HG03045 (cell line): ENCODE measurements around the gene ZNF396.

Experiments used
- ATAC-seq: cut with Tn5 transposase; IDR thresholded peaks from one replicate; pipeline ENCODE4 v1.9.1; 2021; ENCODE audit warnings: mild to moderate bottlenecking, moderate library complexity; ENCODE audit not compliant: unreplicated experiment

The ZNF396 gene

GRCh38 chr18:35376742-35377695 is at the start of gene ZNF396:
TSS of gene ZNF396 (minus strand) at chr18:35377337. CDS start at chr18:35374292, 3,045 bp downstream.
- peak; percentile 88 for ATAC-seq

- no peak for ATAC-seq
Observed at GRCh38 chr18:35426786-35427185, 49.6 kb upstream of the ZNF396 start.

- no peak for ATAC-seq
Observed at GRCh38 chr18:35424356-35424755, 47.2 kb upstream of the ZNF396 start.

- no peak for ATAC-seq
Observed at GRCh38 chr18:35422237-35422636, 45.1 kb upstream of the ZNF396 start.

- ATAC-seq, result no peak
Observed at GRCh38 chr18:35418610-35419009, 41.5 kb upstream of the ZNF396 start.

GRCh38 chr18:35417223-35417622 is 40.1 kb upstream of the ZNF396 start:
- no peak for ATAC-seq

- no peak for ATAC-seq
Observed at GRCh38 chr18:35415511-35416073, 38.5 kb upstream of the ZNF396 start.

- ATAC-seq, result no peak
Observed at GRCh38 chr18:35413163-35413511, 36.0 kb upstream of the ZNF396 start.

- no peak for ATAC-seq
Observed at GRCh38 chr18:35411625-35412351, 34.7 kb upstream of the ZNF396 start.

GRCh38 chr18:35410561-35410960 is 33.4 kb upstream of the ZNF396 start:
- ATAC-seq, result peak; percentile 58

GRCh38 chr18:35409911-35410310 is 32.8 kb upstream of the ZNF396 start:
- ATAC-seq, result no peak

- no peak for ATAC-seq
Observed at GRCh38 chr18:35408843-35409261, 31.7 kb upstream of the ZNF396 start.

- ATAC-seq, result no peak
Observed at GRCh38 chr18:35407871-35408481, 30.8 kb upstream of the ZNF396 start.

GRCh38 chr18:35406666-35407065 is 29.5 kb upstream of the ZNF396 start:
- no peak for ATAC-seq

- no peak for ATAC-seq
Observed at GRCh38 chr18:35397976-35398375, 20.8 kb upstream of the ZNF396 start.

- ATAC-seq, result no peak
Observed at GRCh38 chr18:35393716-35394115, 16.6 kb upstream of the ZNF396 start.

- no peak for ATAC-seq
Observed at GRCh38 chr18:35392375-35392774, 15.2 kb upstream of the ZNF396 start.

GRCh38 chr18:35390951-35391700 is 14.0 kb upstream of the ZNF396 start:
- no peak for ATAC-seq

- ATAC-seq, result no peak
Observed at GRCh38 chr18:35389095-35389618, 12.0 kb upstream of the ZNF396 start.

- no peak for ATAC-seq
Observed at GRCh38 chr18:35387152-35387571, 10.0 kb upstream of the ZNF396 start.
